ENCODE data around the gene CAMTA1. TPM values are rescaled to one million over a fixed set of nuclear protein-coding genes. Genes with fewer than 3 reads are reported as not detected.

The CAMTA1 gene
- total RNA-seq, 1 donor from 2014 or later = 160 TPM

DNA sequence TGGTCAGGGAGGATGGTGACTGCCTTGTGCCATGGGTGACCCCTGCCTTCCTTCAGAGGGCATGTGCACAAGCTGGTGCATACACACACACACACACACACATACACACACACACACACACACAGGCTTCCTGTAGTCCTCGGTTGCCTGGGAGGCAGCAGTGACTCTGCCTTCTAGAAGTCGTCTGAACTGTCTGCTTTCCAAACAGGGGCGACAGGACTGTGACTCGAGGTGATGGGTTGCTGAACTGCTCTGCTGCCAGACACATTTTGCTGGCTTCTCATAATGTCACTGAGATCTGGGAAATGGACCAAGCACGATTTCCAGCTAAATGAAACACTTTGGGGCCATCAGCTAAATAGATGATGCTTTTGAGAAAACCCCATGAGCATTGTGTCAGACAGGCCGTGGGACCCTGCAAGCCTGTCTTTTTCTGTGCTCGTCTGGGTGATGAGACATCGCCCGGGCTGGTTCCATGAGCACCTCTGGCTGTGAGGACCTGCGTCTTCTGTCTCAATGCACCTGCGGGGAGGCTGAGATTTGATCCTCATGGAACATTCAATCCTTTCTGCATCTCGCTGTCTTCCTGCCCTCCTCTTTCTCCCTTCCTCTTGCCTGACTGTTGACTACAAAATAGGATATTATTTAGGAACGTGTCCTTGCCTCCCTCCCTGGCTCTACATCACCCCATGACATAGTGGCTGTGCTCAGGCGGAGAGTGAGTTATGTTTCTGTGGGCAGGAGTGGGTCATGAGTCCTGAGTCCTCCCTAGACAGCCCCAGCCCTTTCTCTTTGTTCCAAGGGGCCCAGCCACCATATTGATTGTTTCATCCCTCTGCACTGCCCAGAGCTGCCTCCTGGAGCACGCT is 436.8 kb downstream of the CAMTA1 start:
- no peaks in the 10 kb centered on the region for H3K4me1 ChIP-seq
- H3K27me3 ChIP-seq (ENCODE audit: low read depth) = peaks cover 11% of the 10 kb centered on the region
- H3K9me3 ChIP-seq (replicated peaks) = no peaks in the 10 kb centered on the region
- no peak overlapping the region for H3K27ac ChIP-seq (replicated peaks)
- no peak overlapping the region for H3K4me3 ChIP-seq
- DNase-seq = no peak
- intact Hi-C loops (cut with micrococcal nuclease) = no loop called here
- TF ChIP-seq, protein P1, sequence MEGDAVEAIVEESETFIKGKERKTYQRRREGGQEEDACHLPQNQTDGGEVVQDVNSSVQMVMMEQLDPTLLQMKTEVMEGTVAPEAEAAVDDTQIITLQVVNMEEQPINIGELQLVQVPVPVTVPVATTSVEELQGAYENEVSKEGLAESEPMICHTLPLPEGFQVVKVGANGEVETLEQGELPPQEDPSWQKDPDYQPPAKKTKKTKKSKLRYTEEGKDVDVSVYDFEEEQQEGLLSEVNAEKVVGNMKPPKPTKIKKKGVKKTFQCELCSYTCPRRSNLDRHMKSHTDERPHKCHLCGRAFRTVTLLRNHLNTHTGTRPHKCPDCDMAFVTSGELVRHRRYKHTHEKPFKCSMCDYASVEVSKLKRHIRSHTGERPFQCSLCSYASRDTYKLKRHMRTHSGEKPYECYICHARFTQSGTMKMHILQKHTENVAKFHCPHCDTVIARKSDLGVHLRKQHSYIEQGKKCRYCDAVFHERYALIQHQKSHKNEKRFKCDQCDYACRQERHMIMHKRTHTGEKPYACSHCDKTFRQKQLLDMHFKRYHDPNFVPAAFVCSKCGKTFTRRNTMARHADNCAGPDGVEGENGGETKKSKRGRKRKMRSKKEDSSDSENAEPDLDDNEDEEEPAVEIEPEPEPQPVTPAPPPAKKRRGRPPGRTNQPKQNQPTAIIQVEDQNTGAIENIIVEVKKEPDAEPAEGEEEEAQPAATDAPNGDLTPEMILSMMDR (IDR thresholded peaks at IDR 0.05; ENCODE audit: borderline replicate concordance) = no peak
- no peaks in the 10 kb centered on the region for H3K36me3 ChIP-seq

DNA sequence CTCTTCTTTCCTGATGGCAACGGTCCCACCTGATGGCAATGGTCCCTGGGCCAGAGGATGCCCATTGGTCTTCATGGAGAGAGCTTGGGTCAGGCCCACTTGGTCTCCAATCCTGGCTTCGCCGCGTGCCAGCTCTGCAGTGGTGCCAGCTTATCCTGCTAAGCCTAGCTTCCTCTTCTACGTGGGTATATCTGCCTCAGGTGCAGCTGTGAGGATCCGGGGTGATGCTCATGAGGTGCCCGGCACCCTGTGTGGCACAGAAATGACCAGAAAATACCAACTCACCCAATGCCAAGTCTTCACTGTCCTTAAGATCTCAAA is 437.4 kb downstream of the CAMTA1 start:
- peaks cover 9% of the 10 kb centered on the region for H3K27me3 ChIP-seq (ENCODE audit: low read depth)
- intact Hi-C loops (cut with micrococcal nuclease) = no loop called here

DNA sequence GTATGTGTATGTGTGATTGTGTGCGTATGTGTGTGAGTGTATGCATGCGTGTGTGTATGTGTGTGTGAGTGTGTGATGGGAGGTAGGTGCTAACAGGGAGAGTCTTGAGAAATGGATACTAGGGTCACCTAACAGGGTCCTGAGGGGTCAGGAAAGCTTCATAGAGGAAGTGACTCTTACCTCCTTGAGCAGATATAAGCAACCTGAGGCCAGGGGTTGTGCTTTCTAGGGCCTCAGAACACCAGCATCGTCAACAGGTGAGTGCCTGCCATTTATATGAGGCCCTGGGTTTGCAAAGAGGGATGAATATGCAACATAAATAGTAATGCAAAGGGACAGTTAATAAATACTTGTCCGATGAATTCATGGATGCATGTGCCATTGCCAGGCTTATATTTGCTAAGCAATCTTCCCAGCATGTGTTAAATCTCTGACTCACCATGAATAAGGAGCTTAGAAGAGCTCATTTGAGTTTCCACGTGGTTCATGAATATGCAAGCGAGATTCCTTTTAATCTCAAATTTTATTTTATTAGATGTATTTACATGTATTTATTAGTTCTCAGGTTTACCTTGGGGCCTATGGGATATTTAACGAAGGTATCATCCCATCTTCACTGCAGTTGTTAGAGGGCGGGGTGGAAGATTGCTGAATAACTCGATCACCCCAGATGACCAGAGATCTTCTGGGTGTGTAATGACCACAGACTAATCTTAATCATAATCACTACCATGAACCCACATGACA is 438.3 kb downstream of the CAMTA1 start:
- Histone ChIP-seq H3K4me1 (no peaks in the 10 kb centered on the region), H3K27me3 (ENCODE audit: low read depth) (peaks cover 9% of the 10 kb centered on the region), H3K9me3 (replicated peaks) (no peaks in the 10 kb centered on the region), H3K36me3 (no peaks in the 10 kb centered on the region), H3K27ac (replicated peaks) (no peak overlapping the region), H3K4me3 (no peak overlapping the region)
- intact Hi-C loops (cut with micrococcal nuclease) = no loop called here
- no peak for DNase-seq
- TF ChIP-seq, protein P1 (IDR thresholded peaks at IDR 0.05; ENCODE audit: borderline replicate concordance) = no peak

More for the DNA sequence above, 437.4 kb downstream of the CAMTA1 start:
- TF ChIP-seq, protein P1 (IDR thresholded peaks at IDR 0.05; ENCODE audit: borderline replicate concordance) = no peak
- Histone ChIP-seq H3K27ac (replicated peaks) (no peak overlapping the region), H3K4me1 (no peaks in the 10 kb centered on the region), H3K9me3 (replicated peaks) (no peaks in the 10 kb centered on the region), H3K36me3 (no peaks in the 10 kb centered on the region), H3K4me3 (no peak overlapping the region)
- no peak for DNase-seq

DNA sequence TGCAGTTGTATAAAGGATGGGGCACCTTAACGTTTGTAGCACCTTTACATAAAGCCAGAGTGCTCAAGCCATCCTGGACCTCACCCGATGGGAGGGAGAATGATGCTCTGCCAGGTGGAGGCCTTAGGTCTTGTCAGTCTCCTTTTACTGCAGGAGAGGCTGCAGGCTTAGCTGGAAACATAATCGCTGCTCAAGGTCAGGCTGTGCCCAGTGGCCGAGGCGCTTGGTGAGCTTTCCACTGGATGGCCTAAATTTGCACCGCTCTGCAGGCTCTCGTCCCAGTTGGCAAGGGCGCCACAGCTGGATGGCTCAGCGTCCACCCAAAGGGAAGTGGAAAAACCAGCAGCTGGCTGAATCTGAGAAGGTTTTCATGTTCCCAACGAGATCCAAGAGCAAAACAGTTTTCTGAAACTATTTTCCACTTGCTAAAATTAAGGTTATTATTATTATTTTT is 438.9 kb downstream of the CAMTA1 start:
- no peaks in the 10 kb centered on the region for H3K36me3 ChIP-seq
- H3K4me1 ChIP-seq = no peaks in the 10 kb centered on the region
- H3K4me3 ChIP-seq = no peak overlapping the region
- TF ChIP-seq, protein P1 (IDR thresholded peaks at IDR 0.05; ENCODE audit: borderline replicate concordance) = no peak
- intact Hi-C loops (cut with micrococcal nuclease) = no loop called here
- H3K27me3 ChIP-seq (ENCODE audit: low read depth) = peaks cover 9% of the 10 kb centered on the region
- no peak overlapping the region for H3K27ac ChIP-seq (replicated peaks)
- no peaks in the 10 kb centered on the region for H3K9me3 ChIP-seq (replicated peaks)
- DNase-seq = no peak

DNA sequence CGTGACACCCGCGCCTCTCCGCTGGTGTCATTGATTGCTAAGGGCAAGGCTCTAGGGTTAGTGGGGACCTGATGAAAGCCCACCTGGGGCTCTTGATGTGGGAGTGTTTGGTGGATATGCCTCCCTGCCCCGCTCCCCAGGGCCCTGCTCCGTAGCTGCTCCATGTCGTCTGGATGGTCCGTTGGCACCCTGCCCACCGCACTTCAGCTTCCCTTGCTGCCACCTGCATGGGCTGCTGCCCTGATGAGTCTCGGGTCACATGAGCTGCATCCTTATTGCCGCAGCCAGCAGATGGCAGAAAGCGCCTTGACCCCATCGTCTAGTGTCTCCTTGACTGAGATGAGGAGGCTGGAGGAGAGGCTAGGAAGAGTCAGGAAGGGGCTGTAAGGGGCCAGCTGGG is 439.4 kb downstream of the CAMTA1 start:
- no peak for DNase-seq
- intact Hi-C loops (cut with micrococcal nuclease) = no loop called here
- Histone ChIP-seq H3K27me3 (ENCODE audit: low read depth) (peaks cover 9% of the 10 kb centered on the region), H3K4me3 (no peak overlapping the region), H3K4me1 (no peaks in the 10 kb centered on the region), H3K36me3 (no peaks in the 10 kb centered on the region), H3K9me3 (replicated peaks) (no peaks in the 10 kb centered on the region), H3K27ac (replicated peaks) (no peak overlapping the region)
- TF ChIP-seq, protein P1 (IDR thresholded peaks at IDR 0.05; ENCODE audit: borderline replicate concordance) = peak; percentile 41

All from left ventricle myocardium inferior (tissue), 1 donor.